ENCODE data around the gene ZFYVE21. TPM values are rescaled to one million over a fixed set of nuclear protein-coding genes. Genes with fewer than 3 reads are reported as not detected.
A peak's percentile ranks its signal among the peaks of the same experiment; 100 is the strongest.

ZFYVE21 gene
- total and polyA plus RNA-seq, 2 donors from 2014 or later: 67.8 to 70.9 TPM

GRCh38 chr14:103738701-103739451, 23.3 kb downstream of the ZFYVE21 start:
- TF ChIP-seq CTCF (IDR thresholded peaks at IDR 0.05; ENCODE audit: borderline replicate concordance, extremely low read depth, insufficient read depth): no peak
- intact Hi-C loops (cut with DNase I): no loop called here
- no peaks in the 10 kb centered on the region for H3K27me3 ChIP-seq (ENCODE audit: control insufficient read depth, insufficient read depth, low read length)
- peaks cover 4 to 38% (median 19%) of the 10 kb centered on the region in 3 donors for H3K36me3 ChIP-seq (ENCODE audit: control insufficient read depth in 2 of 3, insufficient read depth in 3 of 3, low read length in 3 of 3)
- H3K4me3 ChIP-seq (ENCODE audit: low read length in 3 of 3): no peak overlapping the region
- FAIRE-seq (no peak), DNase-seq (peak in 1 of 5 donors; percentile 57)
- no peak overlapping the region for H3K9ac ChIP-seq (ENCODE audit: low read length in 3 of 3)
- no peaks in the 10 kb centered on the region for H3K9me3 ChIP-seq (ENCODE audit: control insufficient read depth in 2 of 3, insufficient read depth in 1 of 3, low read length in 3 of 3)
- H3K4me1 ChIP-seq (ENCODE audit: control insufficient read depth in 2 of 3, insufficient read depth in 2 of 3, low read depth in 1 of 3, low read length in 3 of 3): peaks cover 0 to 26% (median 12%) of the 10 kb centered on the region in 3 donors
- H3K27ac ChIP-seq (ENCODE audit: low read depth in 2 of 2, low read length in 2 of 2): no peak overlapping the region

GRCh38 chr14:103739466-103739792, 23.8 kb downstream of the ZFYVE21 start:
- Histone ChIP-seq H3K27ac (ENCODE audit: low read depth in 2 of 2, low read length in 2 of 2) (no peak overlapping the region), H3K9ac (ENCODE audit: low read length in 3 of 3) (no peak overlapping the region), H3K27me3 (ENCODE audit: control insufficient read depth, insufficient read depth, low read length) (no peaks in the 10 kb centered on the region), H3K9me3 (ENCODE audit: control insufficient read depth in 2 of 3, insufficient read depth in 1 of 3, low read length in 3 of 3) (no peaks in the 10 kb centered on the region), H3K4me1 (ENCODE audit: control insufficient read depth in 2 of 3, insufficient read depth in 2 of 3, low read depth in 1 of 3, low read length in 3 of 3) (peaks cover 0 to 24% (median 12%) of the 10 kb centered on the region in 3 donors), H3K36me3 (ENCODE audit: control insufficient read depth in 2 of 3, insufficient read depth in 3 of 3, low read length in 3 of 3) (peaks cover 4 to 36% (median 19%) of the 10 kb centered on the region in 3 donors), H3K4me3 (ENCODE audit: low read length in 3 of 3) (no peak overlapping the region)
- no peak for DNase-seq
- FAIRE-seq: no peak
- no peak for TF ChIP-seq CTCF (IDR thresholded peaks at IDR 0.05; ENCODE audit: borderline replicate concordance, extremely low read depth, insufficient read depth)
- intact Hi-C loops (cut with DNase I): no loop called here

DNA sequence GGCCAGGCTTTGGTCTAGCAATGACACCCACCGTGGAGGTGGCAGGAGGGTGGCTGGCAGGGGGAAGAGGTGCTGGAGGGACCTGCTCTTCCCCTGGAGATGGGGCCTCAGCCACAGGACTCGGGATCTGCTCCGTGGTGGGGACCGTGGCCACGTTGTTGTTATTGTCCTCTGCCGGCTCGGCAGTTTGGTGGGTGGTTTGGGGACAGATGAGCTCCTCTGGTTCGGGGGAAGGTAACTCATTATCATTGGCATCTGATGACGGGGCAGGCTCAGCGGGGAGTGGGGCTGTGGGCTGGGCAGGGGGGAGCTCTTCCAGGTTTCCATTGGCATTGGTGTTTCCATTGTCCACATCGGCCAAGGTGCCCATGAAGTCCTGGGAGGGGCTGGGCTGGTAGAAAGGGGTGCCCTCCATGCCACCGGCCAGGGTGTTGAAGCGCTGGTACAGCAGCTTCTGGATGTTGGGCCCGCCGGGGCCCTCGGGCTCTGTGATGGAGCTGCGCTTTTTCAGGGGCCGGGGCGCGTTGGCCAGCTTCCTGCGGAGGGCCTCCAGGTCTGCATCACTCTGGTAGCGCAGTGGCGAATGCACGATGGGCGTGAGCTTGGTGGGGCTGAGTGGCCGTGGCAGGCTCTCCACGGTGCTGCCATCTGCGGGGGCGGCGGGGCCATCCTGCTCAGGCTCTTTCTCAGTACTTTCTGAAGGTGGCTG, 24.3 kb downstream of the ZFYVE21 start:
- DNase-seq: peak in 1 of 5 donors; percentile 64
- TF ChIP-seq CTCF (IDR thresholded peaks at IDR 0.05; ENCODE audit: borderline replicate concordance, extremely low read depth, insufficient read depth): no peak
- Histone ChIP-seq H3K4me1 (ENCODE audit: control insufficient read depth in 2 of 3, insufficient read depth in 2 of 3, low read depth in 1 of 3, low read length in 3 of 3) (peaks cover 0 to 22% (median 13%) of the 10 kb centered on the region in 3 donors), H3K4me3 (ENCODE audit: low read length in 3 of 3) (no peak overlapping the region), H3K27me3 (ENCODE audit: control insufficient read depth, insufficient read depth, low read length) (no peaks in the 10 kb centered on the region), H3K36me3 (ENCODE audit: control insufficient read depth in 2 of 3, insufficient read depth in 3 of 3, low read length in 3 of 3) (peaks cover 4 to 32% (median 21%) of the 10 kb centered on the region in 3 donors), H3K9me3 (ENCODE audit: control insufficient read depth in 2 of 3, insufficient read depth in 1 of 3, low read length in 3 of 3) (no peaks in the 10 kb centered on the region), H3K9ac (ENCODE audit: low read length in 3 of 3) (no peak overlapping the region), H3K27ac (ENCODE audit: low read depth in 2 of 2, low read length in 2 of 2) (no peak overlapping the region)
- intact Hi-C loops (cut with DNase I): no loop called here
- no peak for FAIRE-seq
